Suprapubic skin (tissue), 4 donors: ENCODE data around the gene DENND10. TPM values are rescaled to one million over a fixed set of nuclear protein-coding genes. Genes with fewer than 3 reads are reported as not detected.

Experiments used
- DNase-seq, 2 donors: peaks; one replicate each; pipeline ENCODE4 v3.0.0-alpha.2; 2019; ENCODE audit warnings: low spot score in 2 of 2
- H3K27ac ChIP-seq: fragments of 200-600 bp; sonication (generic); one replicate; pipeline ENCODE4 v1.5.1; 2019
- H3K27me3 ChIP-seq: fragments of 200-600 bp; sonication (generic); one replicate; pipeline ENCODE4 v1.5.1; 2019
- H3K36me3 ChIP-seq: fragments of 200-600 bp; sonication (generic); one replicate; pipeline ENCODE4 v1.5.1; 2019
- H3K4me1 ChIP-seq: fragments of 200-600 bp; sonication (generic); one replicate; pipeline ENCODE4 v1.5.1; 2019
- H3K4me3 ChIP-seq: fragments of 200-600 bp; sonication (generic); one replicate; pipeline ENCODE4 v1.5.1; 2019; ENCODE audit warnings: mild to moderate bottlenecking
- H3K9me3 ChIP-seq: fragments of 200-600 bp; sonication (generic); one replicate; pipeline ENCODE4 v1.5.1; 2019
- EP300 ChIP-seq: sonication (generic); formaldehyde crosslinking; IDR thresholded peaks from one replicate; pipeline ENCODE4 v1.6.1; 2017; ENCODE audit warnings: antibody characterized with exemption
- POLR2A ChIP-seq, 2 donors: fragments of 450-650 bp; IDR thresholded peaks; one replicate each; pipeline ENCODE4 v1.6.1; 2017; ENCODE audit warnings: antibody characterized with exemption in 2 of 2, mild to moderate bottlenecking in 2 of 2, moderate library complexity in 2 of 2
- POLR2AphosphoS5 ChIP-seq, 3 donors: sonication (generic); formaldehyde crosslinking; IDR thresholded peaks; one replicate each; pipeline ENCODE4 v1.6.1; 2017; ENCODE audit warnings: antibody characterized with exemption in 3 of 3
- WGBS: methylation state at CpG from one replicate; pipeline ENCODE4 v1.1.5; 2018; 5-methylcytosine and 5-hydroxymethylcytosine counted together
- total RNA-seq, 4 donors: library from RNA; depleted of rRNA; stranded (reverse); fragments of >200 nt; gene quantifications; one replicate each; pipeline ENCODE4 v1.1.0, GENCODE V29; 2016
- TF ChIP-seq, protein P1 (sequence below), 2 donors: fragments of 200-600 bp in 1 of 2; fragments of 450-650 bp in 1 of 2; sonication (generic) in 1 of 2; IDR thresholded peaks; one replicate each; pipeline ENCODE4 v1.5.1; 2016 to 2019; ENCODE audit warnings: antibody characterized with exemption in 2 of 2, mild to moderate bottlenecking in 1 of 2, moderate library complexity in 1 of 2

The DENND10 gene
- total RNA-seq, 4 donors from 2014 or later = 27.5 to 45.8 (median 33.1) TPM

DNA sequence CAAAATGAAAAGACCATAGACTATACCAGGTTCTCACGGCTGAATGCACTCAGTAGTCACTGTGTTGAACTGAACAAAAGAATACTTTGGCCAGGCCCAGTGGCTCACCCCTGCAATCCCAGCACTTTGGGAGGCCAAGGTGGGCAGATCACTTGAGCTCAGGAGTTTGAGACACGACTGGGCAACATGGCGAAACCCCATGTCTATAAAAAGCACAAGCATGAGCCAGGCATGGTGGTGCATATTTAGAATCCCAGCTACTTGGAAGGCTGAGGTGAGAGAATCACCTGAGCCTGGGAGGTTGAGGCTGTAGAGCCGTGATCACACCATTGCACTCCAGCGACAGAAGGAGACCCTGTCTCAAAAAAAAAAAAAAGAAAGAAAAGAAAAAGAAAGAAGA, 49.1 kb downstream of the DENND10 start:
- TF ChIP-seq EP300 = no peak
- TF ChIP-seq POLR2AphosphoS5 (IDR thresholded peaks at IDR 0.05) = no peak
- TF ChIP-seq POLR2A (IDR thresholded peaks at IDR 0.05) = no peak
- TF ChIP-seq, protein P1, sequence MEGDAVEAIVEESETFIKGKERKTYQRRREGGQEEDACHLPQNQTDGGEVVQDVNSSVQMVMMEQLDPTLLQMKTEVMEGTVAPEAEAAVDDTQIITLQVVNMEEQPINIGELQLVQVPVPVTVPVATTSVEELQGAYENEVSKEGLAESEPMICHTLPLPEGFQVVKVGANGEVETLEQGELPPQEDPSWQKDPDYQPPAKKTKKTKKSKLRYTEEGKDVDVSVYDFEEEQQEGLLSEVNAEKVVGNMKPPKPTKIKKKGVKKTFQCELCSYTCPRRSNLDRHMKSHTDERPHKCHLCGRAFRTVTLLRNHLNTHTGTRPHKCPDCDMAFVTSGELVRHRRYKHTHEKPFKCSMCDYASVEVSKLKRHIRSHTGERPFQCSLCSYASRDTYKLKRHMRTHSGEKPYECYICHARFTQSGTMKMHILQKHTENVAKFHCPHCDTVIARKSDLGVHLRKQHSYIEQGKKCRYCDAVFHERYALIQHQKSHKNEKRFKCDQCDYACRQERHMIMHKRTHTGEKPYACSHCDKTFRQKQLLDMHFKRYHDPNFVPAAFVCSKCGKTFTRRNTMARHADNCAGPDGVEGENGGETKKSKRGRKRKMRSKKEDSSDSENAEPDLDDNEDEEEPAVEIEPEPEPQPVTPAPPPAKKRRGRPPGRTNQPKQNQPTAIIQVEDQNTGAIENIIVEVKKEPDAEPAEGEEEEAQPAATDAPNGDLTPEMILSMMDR (IDR thresholded peaks at IDR 0.05) = no peak
- H3K36me3 ChIP-seq = peaks cover 89% of the 10 kb centered on the region

DNA sequence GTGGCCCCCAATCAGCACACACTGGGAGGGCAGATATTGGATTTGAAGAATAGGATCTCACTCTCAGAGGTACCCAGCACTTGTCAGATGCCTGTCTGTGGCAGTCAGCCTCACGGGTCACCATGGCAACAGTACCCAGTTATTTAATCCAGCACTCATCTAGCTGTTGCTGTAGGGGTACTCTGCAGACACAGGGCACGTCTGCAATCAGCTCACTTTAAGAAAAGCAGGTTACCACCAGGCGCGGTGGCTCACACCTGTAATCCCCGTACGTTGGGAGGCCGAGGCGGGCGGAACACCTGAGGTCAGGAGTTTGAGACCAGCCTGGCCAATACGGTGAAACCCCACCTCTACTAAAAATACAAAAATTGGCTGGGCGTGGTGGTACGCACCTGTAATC, 49.7 kb downstream of the DENND10 start:
- Histone ChIP-seq H3K27me3 (no peaks in the 10 kb centered on the region), H3K4me1 (no peaks in the 10 kb centered on the region), H3K4me3 (no peak overlapping the region), H3K36me3 (peaks cover 90% of the 10 kb centered on the region), H3K27ac (no peak overlapping the region), H3K9me3 (no peaks in the 10 kb centered on the region)
- WGBS = 93% methylated on average over 10 of the region's 12 CpGs
- no peak for DNase-seq
- TF ChIP-seq POLR2A (IDR thresholded peaks at IDR 0.05) (no peak), POLR2AphosphoS5 (IDR thresholded peaks at IDR 0.05) (no peak), EP300 (no peak)
- TF ChIP-seq, protein P1 (IDR thresholded peaks at IDR 0.05) = no peak

More for the DNA sequence above, 49.1 kb downstream of the DENND10 start:
- no peak overlapping the region for H3K27ac ChIP-seq
- H3K9me3 ChIP-seq = no peaks in the 10 kb centered on the region
- no peaks in the 10 kb centered on the region for H3K4me1 ChIP-seq
- no peak for DNase-seq
- H3K27me3 ChIP-seq = no peaks in the 10 kb centered on the region
- WGBS = 99% methylated on average over 5 of the region's 5 CpGs
- H3K4me3 ChIP-seq = no peak overlapping the region

DNA sequence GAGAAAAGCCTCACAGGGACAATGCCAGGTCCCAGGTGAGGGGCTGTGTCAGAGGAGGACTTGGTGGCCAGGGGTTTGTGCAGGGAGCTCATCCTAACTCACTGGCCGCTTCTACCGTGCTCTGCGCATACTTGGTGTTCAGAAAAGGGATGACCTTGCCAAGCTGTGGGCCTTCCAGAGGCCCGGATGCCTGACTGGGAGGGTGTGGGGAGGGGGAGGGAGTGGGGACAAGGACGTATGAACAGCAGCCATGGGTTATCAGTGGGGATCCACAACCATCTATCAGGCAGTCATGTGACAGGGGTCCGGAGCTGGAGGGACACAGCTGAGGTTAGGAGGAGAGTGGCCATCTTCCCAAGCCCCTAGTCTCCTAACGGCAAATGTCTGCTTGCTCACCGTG, 55.4 kb downstream of the DENND10 start:
- Histone ChIP-seq H3K4me1 (peaks cover 2% of the 10 kb centered on the region), H3K36me3 (peaks cover 59% of the 10 kb centered on the region), H3K9me3 (no peaks in the 10 kb centered on the region), H3K4me3 (no peak overlapping the region), H3K27ac (no peak overlapping the region), H3K27me3 (no peaks in the 10 kb centered on the region)
- 92% methylated on average over 8 of the region's 8 CpGs for WGBS
- no peak for TF ChIP-seq POLR2A (IDR thresholded peaks at IDR 0.05)
- no peak for DNase-seq

DNA sequence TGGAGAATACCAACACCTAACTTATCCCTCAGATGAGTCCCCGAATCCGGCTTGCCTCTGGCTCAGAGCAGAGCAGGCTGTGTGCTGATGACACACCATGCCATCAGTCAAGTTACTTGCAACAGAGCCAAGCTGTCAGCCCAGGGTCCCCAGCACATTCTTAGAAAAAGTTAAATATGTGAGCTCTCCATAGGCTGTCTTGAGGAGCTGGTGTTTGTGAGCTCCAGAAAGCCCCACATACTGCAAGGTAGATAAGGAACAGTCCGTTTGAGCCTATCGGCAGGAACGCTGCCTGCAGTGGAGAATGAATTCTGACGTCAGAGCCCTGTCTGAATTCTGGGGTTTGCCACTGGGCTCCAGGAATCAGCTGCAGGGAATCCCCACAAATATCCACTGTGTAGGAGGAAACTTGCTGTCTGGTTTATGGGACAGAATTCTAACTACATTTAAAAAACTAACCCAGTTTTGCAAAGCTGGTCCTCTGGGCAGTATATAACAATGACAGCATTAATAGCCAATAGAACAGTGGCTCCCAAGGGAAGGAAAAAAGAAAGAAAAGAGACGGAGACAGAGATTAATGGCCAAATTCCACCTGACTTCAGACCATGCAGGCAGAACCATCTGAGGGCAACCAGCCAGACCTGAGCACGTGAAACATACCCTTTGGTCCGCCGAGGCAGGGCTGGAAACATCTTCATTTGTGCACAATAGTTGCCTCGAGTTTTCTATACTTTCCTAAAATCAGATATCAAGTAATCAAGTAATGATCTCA, 58.0 kb downstream of the DENND10 start:
- peaks cover 33% of the 10 kb centered on the region for H3K36me3 ChIP-seq
- H3K4me1 ChIP-seq = peaks cover 19% of the 10 kb centered on the region
- no peaks in the 10 kb centered on the region for H3K27me3 ChIP-seq
- no peak overlapping the region for H3K4me3 ChIP-seq
- 65% methylated on average over 11 of the region's 11 CpGs for WGBS
- TF ChIP-seq EP300 (no peak), POLR2A (IDR thresholded peaks at IDR 0.05) (no peak), POLR2AphosphoS5 (IDR thresholded peaks at IDR 0.05) (no peak)
- TF ChIP-seq, protein P1 (IDR thresholded peaks at IDR 0.05) = no peak
- H3K9me3 ChIP-seq = no peaks in the 10 kb centered on the region
- no peak for DNase-seq
- H3K27ac ChIP-seq = no peak overlapping the region

DNA sequence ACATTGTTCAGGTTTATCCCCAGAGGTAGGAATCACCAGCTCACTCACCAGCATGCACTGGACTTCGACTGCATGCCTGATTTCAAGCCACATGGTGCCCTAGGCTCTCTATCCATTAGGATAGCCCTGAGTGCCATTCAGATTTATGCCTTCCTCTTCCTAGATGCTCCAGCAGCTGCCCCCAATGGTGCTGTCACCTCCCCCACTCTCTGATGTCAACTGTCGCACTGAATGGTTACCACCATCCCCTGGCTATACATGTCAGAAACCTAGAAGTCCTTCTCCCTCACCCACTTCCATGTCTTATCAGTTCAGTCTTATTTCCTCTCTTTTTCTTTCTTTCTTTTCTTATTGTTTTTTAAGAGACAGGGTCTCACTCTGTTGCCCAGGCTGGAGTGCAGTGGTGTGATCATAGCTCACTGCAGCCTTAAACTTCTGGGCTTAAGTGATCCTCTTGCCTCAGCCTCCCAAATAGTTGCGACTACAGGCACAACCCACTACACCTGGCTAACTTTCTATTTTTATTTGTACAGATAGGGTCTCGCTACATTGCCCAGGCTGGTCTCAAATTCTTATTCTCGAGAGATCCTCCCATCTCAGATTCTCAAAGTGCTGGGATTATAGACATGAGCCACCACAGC, 58.7 kb downstream of the DENND10 start:
- no peak for DNase-seq
- TF ChIP-seq POLR2AphosphoS5 (IDR thresholded peaks at IDR 0.05) = no peak
- TF ChIP-seq EP300 = no peak
- TF ChIP-seq POLR2A (IDR thresholded peaks at IDR 0.05) = no peak
- TF ChIP-seq, protein P1 (IDR thresholded peaks at IDR 0.05) = no peak
- 94% methylated on average over 5 of the region's 5 CpGs for WGBS
- Histone ChIP-seq H3K4me1 (peaks cover 19% of the 10 kb centered on the region), H3K27me3 (no peaks in the 10 kb centered on the region), H3K4me3 (no peak overlapping the region), H3K27ac (no peak overlapping the region), H3K36me3 (peaks cover 30% of the 10 kb centered on the region), H3K9me3 (no peaks in the 10 kb centered on the region)
